Smooth muscle cell (in vitro differentiated cells): Measurements from ENCODE around the gene TNRC6C. TPM values are rescaled to one million over a fixed set of nuclear protein-coding genes. Genes with fewer than 3 reads are reported as not detected.

Experiments
- DNase-seq: peaks from one replicate; lab custom pipeline; 2025; ENCODE audit not compliant: unreplicated experiment; lab: John Stamatoyannopoulos, UW
- H2AFZ ChIP-seq: fragments of 200-600 bp; sonication (generic); 2 replicates; pipeline ENCODE4 v1.6.0; 2016; ENCODE audit warnings: antibody characterized with exemption, low read depth, mild to moderate bottlenecking
- H3F3A ChIP-seq: fragments of 200-600 bp; sonication (generic); 2 replicates; pipeline ENCODE4 v1.6.0; 2017; ENCODE audit warnings: antibody characterized with exemption, low read depth
- H3K27ac ChIP-seq: fragments of 200-600 bp; sonication (generic); 2 replicates; pipeline ENCODE4 v1.5.1; 2016; ENCODE audit warnings: low read depth, mild to moderate bottlenecking
- H3K27me3 ChIP-seq: fragments of 200-600 bp; sonication (generic); 2 replicates; pipeline ENCODE4 v1.6.1; 2016; ENCODE audit warnings: low read depth, mild to moderate bottlenecking
- H3K36me3 ChIP-seq: fragments of 200-600 bp; sonication (generic); 2 replicates; pipeline ENCODE4 v1.5.1; 2016; ENCODE audit warnings: low read depth
- H3K4me1 ChIP-seq: fragments of 200-600 bp; sonication (generic); 2 replicates; pipeline ENCODE4 v1.5.1; 2016; ENCODE audit warnings: low read depth
- H3K4me2 ChIP-seq: fragments of 200-600 bp; sonication (generic); 2 replicates; pipeline ENCODE4 v1.6.0; 2016; ENCODE audit warnings: mild to moderate bottlenecking
- H3K4me3 ChIP-seq: fragments of 200-600 bp; sonication (generic); 2 replicates; pipeline ENCODE4 v1.5.1; 2016; ENCODE audit warnings: mild to moderate bottlenecking
- H3K79me2 ChIP-seq: fragments of 200-600 bp; sonication (generic); 2 replicates; pipeline ENCODE4 v1.6.0; 2016; ENCODE audit warnings: low read depth, mild to moderate bottlenecking
- H3K9ac ChIP-seq: fragments of 200-600 bp; sonication (generic); 2 replicates; pipeline ENCODE4 v1.6.0; 2016; ENCODE audit warnings: low read depth
- H3K9me3 ChIP-seq: fragments of 200-600 bp; sonication (generic); replicated peaks from 2 replicates; pipeline ENCODE4 v1.5.1; 2016; ENCODE audit warnings: low read depth
- H4K20me1 ChIP-seq: fragments of 200-600 bp; sonication (generic); 2 replicates; pipeline ENCODE4 v1.6.0; 2016; ENCODE audit warnings: low read depth
- CTCF ChIP-seq: fragments of 200-600 bp; sonication (generic); IDR thresholded peaks from 2 replicates; pipeline ENCODE4 v1.5.1; 2017; ENCODE audit warnings: borderline replicate concordance, mild to moderate bottlenecking, antibody characterized with exemption; ENCODE audit not compliant: insufficient read depth, poor library complexity, severe bottlenecking
- WGBS: methylation state at CpG from one replicate; pipeline ENCODE4 v1.1.7; 2016; ENCODE audit warnings: low lambda C conversion rate; 5-methylcytosine and 5-hydroxymethylcytosine counted together
- polyA plus RNA-seq: library from polyadenylated mRNA; unstranded; fragments of >200 nt; fragmentation: Nextera tagmentation; extraction: Ambion mirVana; gene quantifications from 2 replicates; pipeline ENCODE4 v1.2.1, GENCODE V29; 2016
- total RNA-seq: library from RNA; depleted of rRNA; stranded (reverse); fragments of >200 nt; gene quantifications from 2 replicates; pipeline ENCODE4 v1.2.3, GENCODE V29; 2014

Gene TNRC6C
- total and polyA plus RNA-seq, 2 experiments from 2014 or later: 2.4 to 3.9 TPM

- Histone ChIP-seq H3F3A (no peaks in the 10 kb centered on the region), H3K4me1 (peaks cover 8% of the 10 kb centered on the region), H3K27ac (no peak overlapping the region), H3K9ac (no peak overlapping the region), H4K20me1 (no peaks in the 10 kb centered on the region), H3K27me3 (no peaks in the 10 kb centered on the region), H2AFZ (no peak overlapping the region), H3K4me2 (no peak overlapping the region), H3K9me3 (no peaks in the 10 kb centered on the region), H3K36me3 (no peaks in the 10 kb centered on the region), H3K4me3 (no peak overlapping the region), H3K79me2 (no peaks in the 10 kb centered on the region)
- DNase-seq: no peak
- TF ChIP-seq CTCF: no peak
- 86% methylated on average over 4 of the region's 4 CpGs for WGBS
Observed at GRCh38 chr17:78122931-78123249, 164.4 kb downstream of the TNRC6C start.

- Histone ChIP-seq H3K27ac (no peak overlapping the region), H3F3A (no peaks in the 10 kb centered on the region), H3K36me3 (no peaks in the 10 kb centered on the region), H2AFZ (no peak overlapping the region), H3K27me3 (no peaks in the 10 kb centered on the region), H3K4me1 (peaks cover 10% of the 10 kb centered on the region), H3K79me2 (no peaks in the 10 kb centered on the region), H3K4me3 (no peak overlapping the region), H3K9ac (no peak overlapping the region), H3K9me3 (no peaks in the 10 kb centered on the region), H4K20me1 (no peaks in the 10 kb centered on the region), H3K4me2 (no peak overlapping the region)
- no peak for DNase-seq
- TF ChIP-seq CTCF: no peak
- WGBS: 98% methylated on average over 4 of the region's 5 CpGs
Observed at GRCh38 chr17:78123258-78123929, 164.9 kb downstream of the TNRC6C start.

DNA sequence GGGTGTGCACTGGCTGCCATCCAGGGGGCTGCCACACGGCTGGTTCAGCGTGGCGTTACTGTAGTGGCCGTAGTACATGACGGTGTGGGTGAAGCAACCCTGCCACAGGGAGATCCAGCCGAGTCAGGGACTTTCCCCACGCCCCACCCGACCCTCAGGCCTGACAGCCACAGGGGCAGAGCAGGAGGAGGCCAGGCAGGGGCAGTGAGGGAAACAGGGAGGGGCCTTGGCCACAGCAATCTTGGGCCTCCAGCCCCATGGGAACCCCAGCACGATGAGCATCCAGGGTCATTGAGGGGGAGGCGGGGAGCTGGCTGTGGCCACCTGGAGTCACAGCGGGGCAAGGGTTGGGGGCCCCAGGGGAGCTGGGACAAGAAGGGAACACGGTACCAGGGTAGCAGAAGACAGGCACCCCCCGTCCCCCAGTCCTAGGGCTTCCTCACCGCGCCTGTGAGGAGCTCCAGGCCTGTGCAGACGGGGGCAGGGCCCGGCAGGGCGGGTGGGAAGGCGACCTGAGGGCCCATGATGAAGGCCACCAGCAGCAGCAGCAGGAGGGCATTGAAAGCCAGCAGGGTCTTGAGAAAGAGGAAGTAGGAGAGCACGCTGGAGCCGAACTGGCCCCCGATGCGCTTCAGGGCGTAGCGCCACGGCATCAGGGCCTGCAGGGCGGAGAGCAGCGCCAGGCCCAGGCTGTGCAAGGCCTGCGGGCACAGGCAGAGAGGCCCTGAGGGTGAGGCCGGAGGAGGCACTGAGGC is 165.8 kb downstream of the TNRC6C start:
- Histone ChIP-seq H3K27ac (no peak overlapping the region), H3K9me3 (no peaks in the 10 kb centered on the region), H3K4me3 (no peak overlapping the region), H3K27me3 (no peaks in the 10 kb centered on the region), H4K20me1 (no peaks in the 10 kb centered on the region), H3K4me2 (no peak overlapping the region), H3K36me3 (no peaks in the 10 kb centered on the region), H3K79me2 (no peaks in the 10 kb centered on the region), H3F3A (no peaks in the 10 kb centered on the region), H3K4me1 (peaks cover 13% of the 10 kb centered on the region), H2AFZ (no peak overlapping the region), H3K9ac (no peak overlapping the region)
- WGBS: 95% methylated on average over 26 of the region's 30 CpGs
- DNase-seq: no peak
- TF ChIP-seq CTCF: no peak

DNA sequence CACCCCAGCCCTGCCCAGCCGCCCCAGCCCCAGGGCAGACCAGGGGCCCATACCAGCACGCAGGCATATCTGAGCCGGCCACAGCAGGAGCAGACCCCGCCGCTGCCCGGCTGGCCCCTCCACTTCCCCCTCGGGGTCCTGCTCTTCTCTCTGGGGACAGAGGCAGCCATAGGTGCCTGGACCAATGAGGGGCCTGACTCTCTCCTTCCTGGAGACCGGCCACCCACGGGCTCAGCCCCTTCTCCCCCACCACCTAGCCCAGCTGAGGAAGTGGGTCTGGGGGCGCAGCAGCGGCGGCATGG is 166.3 kb downstream of the TNRC6C start:
- peaks cover 13% of the 10 kb centered on the region for H3K4me1 ChIP-seq

More for the DNA sequence above, 166.3 kb downstream of the TNRC6C start:
- Histone ChIP-seq H3K79me2 (no peaks in the 10 kb centered on the region), H3F3A (no peaks in the 10 kb centered on the region), H4K20me1 (no peaks in the 10 kb centered on the region), H3K4me2 (no peak overlapping the region), H3K27ac (no peak overlapping the region), H3K4me3 (no peak overlapping the region), H2AFZ (no peak overlapping the region), H3K9me3 (no peaks in the 10 kb centered on the region), H3K36me3 (no peaks in the 10 kb centered on the region), H3K27me3 (no peaks in the 10 kb centered on the region), H3K9ac (no peak overlapping the region)
- WGBS: 98% methylated on average over 12 of the region's 12 CpGs
- no peak for DNase-seq
- TF ChIP-seq CTCF: no peak
